Esophagus squamous epithelium (tissue), 4 donors: ENCODE data around the gene MAP2K6.

Experiments
- CTCF ChIP-seq, 6 experiments: fragments of 450-650 bp in 4 of 6; fragments of 200-600 bp in 2 of 6; sonication (generic) in 2 of 6; IDR thresholded peaks; one replicate each; pipeline ENCODE4 v1.5.1; 2016 to 2019; ENCODE audit warnings: antibody characterized with exemption in 6 of 6, mild to moderate bottlenecking in 4 of 6, moderate library complexity in 4 of 6
- POLR2A ChIP-seq, 4 donors: fragments of 450-650 bp; IDR thresholded peaks; one replicate each; pipeline ENCODE4 v1.6.1; 2017; ENCODE audit warnings: antibody characterized with exemption in 4 of 4, mild to moderate bottlenecking in 4 of 4, moderate library complexity in 3 of 4

- TF ChIP-seq CTCF (IDR thresholded peaks at IDR 0.05) (no peak), POLR2A (IDR thresholded peaks at IDR 0.05) (no peak)
Measured at GRCh38 chr17:69431835-69432234, 17.3 kb downstream of the MAP2K6 start.
